Uterus (tissue), 2 donors: ENCODE results near the gene CYP8B1.

ENCODE experiments used
- POLR2A ChIP-seq, 2 donors: fragments of 450-650 bp; IDR thresholded peaks; one replicate each; pipeline ENCODE4 v1.6.1; 2016; ENCODE audit warnings: antibody characterized with exemption in 2 of 2, mild to moderate bottlenecking in 1 of 2, moderate library complexity in 1 of 2
- TF ChIP-seq, protein P1 (sequence below), 4 experiments: fragments of 200-600 bp in 2 of 4; fragments of 450-650 bp in 2 of 4; sonication (generic) in 2 of 4; IDR thresholded peaks; one replicate each; pipeline ENCODE4 v1.5.1; 2016 to 2019; ENCODE audit warnings: antibody characterized with exemption in 4 of 4, mild to moderate bottlenecking in 2 of 4, moderate library complexity in 1 of 4

- TF ChIP-seq, protein P1, sequence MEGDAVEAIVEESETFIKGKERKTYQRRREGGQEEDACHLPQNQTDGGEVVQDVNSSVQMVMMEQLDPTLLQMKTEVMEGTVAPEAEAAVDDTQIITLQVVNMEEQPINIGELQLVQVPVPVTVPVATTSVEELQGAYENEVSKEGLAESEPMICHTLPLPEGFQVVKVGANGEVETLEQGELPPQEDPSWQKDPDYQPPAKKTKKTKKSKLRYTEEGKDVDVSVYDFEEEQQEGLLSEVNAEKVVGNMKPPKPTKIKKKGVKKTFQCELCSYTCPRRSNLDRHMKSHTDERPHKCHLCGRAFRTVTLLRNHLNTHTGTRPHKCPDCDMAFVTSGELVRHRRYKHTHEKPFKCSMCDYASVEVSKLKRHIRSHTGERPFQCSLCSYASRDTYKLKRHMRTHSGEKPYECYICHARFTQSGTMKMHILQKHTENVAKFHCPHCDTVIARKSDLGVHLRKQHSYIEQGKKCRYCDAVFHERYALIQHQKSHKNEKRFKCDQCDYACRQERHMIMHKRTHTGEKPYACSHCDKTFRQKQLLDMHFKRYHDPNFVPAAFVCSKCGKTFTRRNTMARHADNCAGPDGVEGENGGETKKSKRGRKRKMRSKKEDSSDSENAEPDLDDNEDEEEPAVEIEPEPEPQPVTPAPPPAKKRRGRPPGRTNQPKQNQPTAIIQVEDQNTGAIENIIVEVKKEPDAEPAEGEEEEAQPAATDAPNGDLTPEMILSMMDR (IDR thresholded peaks at IDR 0.05), result no peak
- no peak for TF ChIP-seq POLR2A (IDR thresholded peaks at IDR 0.05)
Measured at GRCh38 chr3:42841332-42841731, 34.3 kb downstream of the CYP8B1 start.
